T-cell (primary cell): ENCODE measurements around the gene SLC9A9. TPM values are rescaled to one million over a fixed set of nuclear protein-coding genes. Genes with fewer than 3 reads are reported as not detected.

Experiments
- ATAC-seq, 4 experiments: fragments of 200-7000 bp in 3 of 4; fragments of 150-1000 bp in 1 of 4; cut with Tn5 transposase; replicated peaks in 1 of 4; 1 replicate in 3 of 4; 2 replicates in 1 of 4; pipeline ENCODE4 v1.10.0; 2021; ENCODE audit warnings: moderate library complexity in 3 of 4, mild to moderate bottlenecking in 2 of 4, moderate number of reproducible peaks in 1 of 4
- CTCF ChIA-PET, 2 donors: fragments of 300-600 bp; sonication (Branson Sonifier 250); formaldehyde crosslinking; loops; one replicate each; lab custom pipeline; 2022; ENCODE audit warnings: antibody characterized with exemption in 2 of 2; lab: Charles Lee
- POLR2A ChIA-PET, 2 donors: fragments of 300-600 bp; sonication (Branson Sonifier 250); formaldehyde crosslinking; loops; one replicate each; lab custom pipeline; 2022; ENCODE audit warnings: antibody characterized with exemption in 2 of 2; lab: Charles Lee
- DNase-seq, 35 experiments: peaks; one replicate each; pipeline versions ENCODE4 v3.0.0 to v3.0.0-alpha.2; 2013 to 2023
- H3K27ac ChIP-seq: one replicate; pipeline ENCODE4 v1.5.1; 2013; ENCODE audit warnings: low read length
- H3K27me3 ChIP-seq, 2 experiments: replicated peaks in 1 of 2; 1 replicate in 1 of 2; 2 replicates in 1 of 2; pipeline versions ENCODE4 v1.6.1 to v1.7.0; 2013; ENCODE audit warnings: low read length in 1 of 2, mixed read lengths in 1 of 2; ENCODE audit not compliant: control insufficient read depth in 2 of 2, insufficient read depth in 2 of 2; ENCODE audit errors: extremely low read depth in 1 of 2
- H3K36me3 ChIP-seq, 2 donors: 1 replicate in 1 of 2; 2 replicates in 1 of 2; pipeline versions ENCODE4 v1.6.1 to v1.7.0; 2013; ENCODE audit warnings: low read length in 1 of 2; ENCODE audit not compliant: control insufficient read depth in 2 of 2, insufficient read depth in 1 of 2; ENCODE audit errors: extremely low read depth in 1 of 2
- H3K4me1 ChIP-seq, 2 experiments: 1 replicate in 1 of 2; 2 replicates in 1 of 2; pipeline versions ENCODE4 v1.6.1 to v1.7.0; 2013; ENCODE audit warnings: low read length in 2 of 2, mixed read lengths in 1 of 2; ENCODE audit not compliant: insufficient read depth in 2 of 2, control insufficient read depth in 1 of 2; ENCODE audit errors: extremely low read depth in 1 of 2
- H3K4me3 ChIP-seq, 2 donors: 1 replicate in 1 of 2; 2 replicates in 1 of 2; pipeline versions ENCODE4 v1.5.1 to v1.7.0; 2013; ENCODE audit warnings: mild to moderate bottlenecking in 2 of 2, low read length in 1 of 2, moderate library complexity in 1 of 2; ENCODE audit not compliant: control insufficient read depth in 1 of 2; ENCODE audit errors: extremely low read depth in 1 of 2
- H3K9me3 ChIP-seq: 2 replicates; pipeline ENCODE4 v1.7.0; 2013
- H3K27ac Mint-ChIP-seq, 2 donors: one replicate each; pipeline ENCODE4 v1.8.0; 2020 to 2021; ENCODE audit warnings: mild to moderate bottlenecking in 2 of 2, mixed read lengths in 2 of 2
- H3K27me3 Mint-ChIP-seq, 2 donors: one replicate each; pipeline ENCODE4 v1.8.0; 2021 to 2022; ENCODE audit warnings: mixed read lengths in 2 of 2
- H3K36me3 Mint-ChIP-seq: one replicate; pipeline ENCODE4 v1.8.0; 2021; ENCODE audit warnings: mixed read lengths
- H3K4me1 Mint-ChIP-seq, 3 donors: one replicate each; pipeline ENCODE4 v1.8.0; 2020 to 2022; ENCODE audit warnings: mixed read lengths in 3 of 3, mild to moderate bottlenecking in 1 of 3
- H3K4me3 Mint-ChIP-seq, 3 donors: one replicate each; pipeline ENCODE4 v1.8.0; 2020 to 2022; ENCODE audit warnings: mild to moderate bottlenecking in 3 of 3, mixed read lengths in 3 of 3, moderate library complexity in 3 of 3
- H3K9me3 Mint-ChIP-seq, 3 donors: one replicate each; pipeline ENCODE4 v1.8.0; 2020 to 2022; ENCODE audit warnings: mixed read lengths in 3 of 3
- WGBS: methylation state at CpG from one replicate; pipeline ENCODE4 v1.1.5; 2013; ENCODE audit warnings: missing lambda C conversion rate; ENCODE audit not compliant: insufficient coverage; 5-methylcytosine and 5-hydroxymethylcytosine counted together
- total RNA-seq, 35 experiments: library from RNA in 6 of 35; stranded (reverse) in 6 of 35; fragments of 120-200 nt in 1 of 35; gene quantifications; one replicate each; pipeline versions ENCODE4 v1.2.1 to v1.2.4 and lab custom pipeline; 2013 to 2026

The SLC9A9 gene
- total RNA-seq, 5 donors from 2014 or later (not counting 1 experiment from before 2014, with no cell fraction given): 11.2 to 36.8 (median 17.8) TPM

DNA sequence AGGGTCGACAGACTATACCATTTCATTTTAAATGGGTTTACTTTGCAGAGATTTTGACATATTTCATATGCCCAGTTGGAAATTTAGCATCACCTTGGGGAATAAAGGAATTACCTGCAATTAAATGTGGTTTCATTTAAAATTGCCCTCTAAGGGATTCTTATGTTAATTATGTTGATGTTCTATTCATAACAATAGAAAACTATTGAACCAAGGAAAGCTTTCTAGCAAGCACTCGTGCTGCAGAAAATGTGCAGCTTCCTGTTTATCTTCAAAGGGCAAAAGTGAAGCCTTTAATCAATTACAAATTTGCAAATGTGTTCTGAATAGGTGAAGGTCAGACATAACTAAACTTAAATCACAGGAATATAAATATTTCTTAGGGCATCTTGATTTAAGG is 376.6 kb downstream of the SLC9A9 start:
- peaks cover 0 to 5% of the 10 kb centered on the region in 2 experiments for H3K4me1 ChIP-seq
- no CpG with 5 or more reads among the region's 2 CpGs for WGBS
- ATAC-seq: no peak

DNA sequence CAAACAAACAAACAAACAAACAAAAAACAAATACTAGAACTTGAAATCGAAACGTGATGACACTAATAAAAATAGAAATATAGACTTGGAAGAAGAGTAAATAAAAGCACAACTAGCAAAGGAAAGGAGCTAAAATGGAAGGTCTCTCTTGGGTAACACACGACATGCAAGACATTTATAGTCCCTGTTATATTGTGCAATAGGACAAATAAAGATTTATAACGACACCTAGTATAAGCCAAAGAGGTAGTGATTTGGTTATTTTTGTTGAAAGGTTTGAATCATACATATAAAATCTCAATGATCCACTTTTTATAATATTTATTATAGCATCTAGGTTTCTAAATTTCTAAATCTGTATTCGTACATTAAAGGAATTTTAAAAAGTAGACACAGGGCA is 379.1 kb downstream of the SLC9A9 start:
- Histone ChIP-seq H3K27me3 (no peaks in the 10 kb centered on the region), H3K9me3 (no peaks in the 10 kb centered on the region), H3K27ac (no peak overlapping the region), H3K36me3 (peaks cover 0 to 17% of the 10 kb centered on the region in 2 donors), H3K4me3 (no peak overlapping the region), H3K4me1 (peaks cover 0 to 5% of the 10 kb centered on the region in 2 experiments)
- Mint-ChIP-seq H3K4me3 (no peak overlapping the region), H3K9me3 (no peaks in the 10 kb centered on the region), H3K36me3 (peaks cover 35% of the 10 kb centered on the region), H3K27ac (no peak overlapping the region), H3K4me1 (peaks cover 0 to 12% (median 11%) of the 10 kb centered on the region in 3 donors), H3K27me3 (no peaks in the 10 kb centered on the region)
- ATAC-seq (no peak), DNase-seq (no peak)
- POLR2A ChIA-PET: no interaction called here
- no CpG with 5 or more reads among the region's 5 CpGs for WGBS
- CTCF ChIA-PET: no interaction called here

More for the DNA sequence above, 376.6 kb downstream of the SLC9A9 start:
- H3K27me3 ChIP-seq: no peaks in the 10 kb centered on the region
- no peak for DNase-seq
- H3K27ac Mint-ChIP-seq: no peak overlapping the region
- H3K4me3 Mint-ChIP-seq: no peak overlapping the region
- no peaks in the 10 kb centered on the region for H3K27me3 Mint-ChIP-seq
- no peaks in the 10 kb centered on the region for H3K9me3 Mint-ChIP-seq
- POLR2A ChIA-PET: no interaction called here
- no peak overlapping the region for H3K4me3 ChIP-seq
- peaks cover 0 to 3% of the 10 kb centered on the region in 2 donors for H3K36me3 ChIP-seq
- H3K36me3 Mint-ChIP-seq: peaks cover 19% of the 10 kb centered on the region
- H3K9me3 ChIP-seq: no peaks in the 10 kb centered on the region
- H3K27ac ChIP-seq: no peak overlapping the region
- peaks cover 0 to 12% (median 11%) of the 10 kb centered on the region in 3 donors for H3K4me1 Mint-ChIP-seq
- CTCF ChIA-PET: no interaction called here

DNA sequence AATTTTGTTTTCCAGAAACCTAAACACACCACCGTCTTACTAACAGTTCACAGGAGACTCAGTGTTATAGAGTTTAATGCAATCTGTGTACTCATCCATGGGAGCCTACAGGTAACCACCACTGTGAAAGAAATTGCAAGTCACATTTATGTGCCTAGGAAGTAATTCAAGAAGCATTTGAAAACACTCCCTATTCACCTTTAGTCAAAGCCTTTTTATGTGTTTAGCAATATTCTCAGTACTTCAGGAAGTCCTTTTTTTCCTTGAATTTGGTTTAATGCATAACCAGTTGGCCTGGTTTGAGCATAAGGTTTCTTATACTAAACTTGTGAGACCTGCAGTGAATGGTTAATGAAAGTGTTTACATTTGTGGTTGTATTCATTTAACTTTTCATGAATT is 382.6 kb downstream of the SLC9A9 start:
- no peak overlapping the region for H3K4me3 Mint-ChIP-seq
- Histone ChIP-seq H3K27ac (no peak overlapping the region), H3K9me3 (no peaks in the 10 kb centered on the region), H3K27me3 (no peaks in the 10 kb centered on the region), H3K4me3 (no peak overlapping the region), H3K36me3 (peaks cover 0 to 22% of the 10 kb centered on the region in 2 donors), H3K4me1 (no peaks in the 10 kb centered on the region)
- DNase-seq (no peak), ATAC-seq (no peak)
- no CpG with 5 or more reads among the region's 1 CpG for WGBS
- no peaks in the 10 kb centered on the region for H3K9me3 Mint-ChIP-seq
- ChIA-PET CTCF (no interaction called here), POLR2A (no interaction called here)
- no peak overlapping the region for H3K27ac Mint-ChIP-seq
- no peaks in the 10 kb centered on the region for H3K4me1 Mint-ChIP-seq
- H3K36me3 Mint-ChIP-seq: peaks cover 54% of the 10 kb centered on the region
- H3K27me3 Mint-ChIP-seq: no peaks in the 10 kb centered on the region

DNA sequence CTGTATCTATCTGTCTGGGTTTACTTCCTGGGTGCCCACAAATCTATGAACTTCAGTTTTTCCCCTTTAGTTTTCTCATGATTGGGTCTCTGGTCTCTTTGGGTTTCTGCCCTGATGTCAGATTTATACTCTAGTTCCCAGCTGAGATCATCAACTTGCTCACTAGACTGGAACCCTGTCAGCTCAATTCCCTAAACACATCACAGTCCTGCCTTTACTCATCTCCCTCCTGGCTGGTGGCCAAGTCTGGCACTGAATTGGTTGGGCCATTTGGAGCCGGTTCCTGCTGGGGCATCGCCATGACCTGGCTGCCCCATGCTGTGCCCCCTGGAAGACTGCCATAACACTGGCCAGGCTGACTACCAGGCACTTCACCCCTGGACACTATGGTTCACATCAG is 383.4 kb downstream of the SLC9A9 start:
- Mint-ChIP-seq H3K9me3 (peaks cover 0 to 2% (median 0%) of the 10 kb centered on the region in 3 donors), H3K4me3 (no peak overlapping the region), H3K27me3 (no peaks in the 10 kb centered on the region), H3K36me3 (peaks cover 61% of the 10 kb centered on the region), H3K4me1 (no peaks in the 10 kb centered on the region), H3K27ac (no peak overlapping the region)
- DNase-seq: no peak
- WGBS: 86% methylated on average over 2 of the region's 2 CpGs
- no peak overlapping the region for H3K27ac ChIP-seq
- H3K4me1 ChIP-seq: no peaks in the 10 kb centered on the region
- H3K4me3 ChIP-seq: no peak overlapping the region
- no peaks in the 10 kb centered on the region for H3K9me3 ChIP-seq
- ChIA-PET POLR2A (no interaction called here), CTCF (no interaction called here)
- H3K36me3 ChIP-seq: peaks cover 0 to 22% of the 10 kb centered on the region in 2 donors
- H3K27me3 ChIP-seq: no peaks in the 10 kb centered on the region
- ATAC-seq: no peak

DNA sequence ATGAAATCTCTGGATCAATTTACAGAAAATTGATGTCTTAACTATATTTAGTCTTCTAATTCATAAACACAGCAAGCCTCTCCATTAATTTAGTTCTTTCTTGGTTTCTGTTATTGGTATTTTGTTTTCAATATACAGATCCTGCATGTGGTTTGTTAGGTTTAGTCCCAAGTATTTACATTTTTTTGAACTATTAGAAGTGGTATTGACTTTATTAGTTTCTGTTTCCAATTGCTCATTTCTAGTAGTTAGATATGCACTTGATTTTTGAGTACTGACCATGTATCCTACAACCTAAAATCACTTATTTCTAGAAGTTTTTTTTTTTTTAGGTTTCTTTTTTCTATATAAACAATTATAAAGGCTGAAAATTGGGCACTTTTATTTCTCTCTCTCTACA is 392.8 kb downstream of the SLC9A9 start:
- DNase-seq (no peak), ATAC-seq (no peak)
- Mint-ChIP-seq H3K27me3 (no peaks in the 10 kb centered on the region), H3K4me1 (no peaks in the 10 kb centered on the region), H3K27ac (no peak overlapping the region), H3K36me3 (peaks cover 25% of the 10 kb centered on the region), H3K9me3 (peaks cover 2 to 14% (median 5%) of the 10 kb centered on the region in 3 donors), H3K4me3 (no peak overlapping the region)
- H3K4me3 ChIP-seq: no peak overlapping the region
- H3K27ac ChIP-seq: no peak overlapping the region
- POLR2A ChIA-PET: no interaction called here
- no peaks in the 10 kb centered on the region for H3K36me3 ChIP-seq
- CTCF ChIA-PET: no interaction called here
- H3K9me3 ChIP-seq: no peaks in the 10 kb centered on the region
- H3K27me3 ChIP-seq: no peaks in the 10 kb centered on the region
- H3K4me1 ChIP-seq: no peaks in the 10 kb centered on the region

DNA sequence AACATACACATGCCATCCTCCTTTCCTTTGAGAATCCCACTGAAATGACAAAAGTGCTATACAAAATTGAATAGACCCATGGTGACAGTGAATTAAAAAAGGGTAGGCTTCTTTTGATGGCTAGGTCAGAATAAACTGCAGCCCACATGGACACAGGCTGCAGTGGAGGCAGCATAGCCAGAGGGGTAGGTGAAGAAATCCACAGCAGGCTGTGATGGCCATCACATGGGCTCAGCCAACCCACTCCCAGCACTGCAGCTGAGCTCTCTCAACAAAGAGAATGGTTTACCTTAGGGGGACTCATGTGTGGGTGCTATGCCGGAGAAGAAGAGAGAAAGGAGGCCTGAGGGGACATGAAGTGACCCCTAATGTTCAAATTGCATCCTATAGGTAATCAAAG is 397.6 kb downstream of the SLC9A9 start:
- Mint-ChIP-seq H3K4me1 (peaks cover 0 to 2% (median 2%) of the 10 kb centered on the region in 3 donors), H3K36me3 (peaks cover 22% of the 10 kb centered on the region), H3K4me3 (no peak overlapping the region), H3K9me3 (no peaks in the 10 kb centered on the region), H3K27me3 (no peaks in the 10 kb centered on the region), H3K27ac (no peak overlapping the region)
- no CpG with 5 or more reads among the region's 1 CpG for WGBS
- ChIA-PET POLR2A (no interaction called here), CTCF (interaction anchor here in 1 of 2 donors (0.9 kb wide), 1 partner anchor 15 kb away, joined by 3 read pairs; no protein-coding TSS in a partner anchor)
- Histone ChIP-seq H3K27me3 (no peaks in the 10 kb centered on the region), H3K4me1 (no peaks in the 10 kb centered on the region), H3K27ac (no peak overlapping the region), H3K36me3 (peaks cover 0 to 2% of the 10 kb centered on the region in 2 donors), H3K4me3 (no peak overlapping the region), H3K9me3 (no peaks in the 10 kb centered on the region)
- ATAC-seq (no peak), DNase-seq (no peak)

DNA sequence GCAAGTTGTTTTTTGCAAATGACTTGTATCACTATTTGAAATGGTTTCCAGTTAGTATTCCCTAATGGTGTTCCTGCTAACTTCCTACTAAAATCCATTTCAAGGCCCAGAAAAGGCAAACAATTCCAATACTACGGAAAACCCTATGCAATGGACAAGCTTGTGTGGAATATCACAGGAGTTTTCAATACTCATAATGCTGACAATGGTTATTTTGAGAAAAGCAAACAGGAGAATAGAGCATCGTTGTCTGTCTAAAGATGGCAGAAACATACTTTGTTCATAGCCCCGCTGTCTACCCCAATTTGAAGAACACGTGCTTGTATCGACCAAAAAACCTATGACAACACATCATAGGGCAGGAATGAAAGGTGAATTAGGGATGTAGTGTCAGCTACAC is 400.8 kb downstream of the SLC9A9 start:
- Histone ChIP-seq H3K4me1 (peaks cover 3 to 17% of the 10 kb centered on the region in 2 experiments), H3K27ac (no peak overlapping the region), H3K9me3 (no peaks in the 10 kb centered on the region), H3K4me3 (no peak overlapping the region), H3K27me3 (no peaks in the 10 kb centered on the region), H3K36me3 (peaks cover 0 to 4% of the 10 kb centered on the region in 2 donors)
- POLR2A ChIA-PET: no interaction called here
- no peak overlapping the region for H3K27ac Mint-ChIP-seq
- no peaks in the 10 kb centered on the region for H3K9me3 Mint-ChIP-seq
- H3K27me3 Mint-ChIP-seq: no peaks in the 10 kb centered on the region
- DNase-seq: no peak
- H3K36me3 Mint-ChIP-seq: peaks cover 28% of the 10 kb centered on the region
- 100% methylated on average over 1 of the region's 5 CpGs for WGBS
- no peak for ATAC-seq
- peaks cover 25 to 34% (median 31%) of the 10 kb centered on the region in 3 donors for H3K4me1 Mint-ChIP-seq
- no peak overlapping the region for H3K4me3 Mint-ChIP-seq
- CTCF ChIA-PET: no interaction called here
